ENCODE results near the gene BAAT.

Gene BAAT

GRCh38 chr9:101388507-101388993, 3.7 kb upstream of the BAAT start:
- ChIA-PET CTCF (interaction anchor here (1.0 to 1.8 kb wide), 8 partner anchors 8 to 675 kb away, joined by 3 to 9 read pairs (median 6); partner anchors contain the start of genes MRPL50 and ZNF189), POLR2A (no interaction called here)
- peak; percentile 22 for TF ChIP-seq CTCF (IDR thresholded peaks at IDR 0.05; ENCODE audit: control extremely low read depth, extremely low read depth, low read depth, missing control alignments)
- DNase-seq (ENCODE audit: extremely low spot score), result no peak

- POLR2A ChIA-PET, result no interaction called here
- DNase-seq (ENCODE audit: extremely low spot score), result no peak
- CTCF ChIA-PET, result interaction anchor here (1.0 to 1.8 kb wide), 8 partner anchors 7 to 674 kb away, joined by 3 to 9 read pairs (median 6); partner anchors contain the start of genes MRPL50 and ZNF189
- TF ChIP-seq CTCF (IDR thresholded peaks at IDR 0.05; ENCODE audit: control extremely low read depth, extremely low read depth, low read depth, missing control alignments), result peak; percentile 31
These were observed 3.2 kb upstream of the BAAT start for GRCh38 chr9:101387871-101388506.

GRCh38 chr9:101383361-101383760, 1.4 kb downstream of the BAAT start:
- no peak for DNase-seq (ENCODE audit: extremely low spot score)
- TF ChIP-seq CTCF (IDR thresholded peaks at IDR 0.05; ENCODE audit: control extremely low read depth, extremely low read depth, low read depth, missing control alignments), result no peak
- POLR2A ChIA-PET, result no interaction called here
- CTCF ChIA-PET, result interaction anchor here (5.5 kb wide), 1 partner anchor 12 kb away, joined by 38 read pairs; no protein-coding TSS in a partner anchor

- DNase-seq (ENCODE audit: extremely low spot score), result no peak
- CTCF ChIA-PET, result interaction anchor here (0.7 to 5.5 kb wide), 2 partner anchors 11 to 751 kb away, joined by 3 to 38 read pairs; no protein-coding TSS in a partner anchor
- TF ChIP-seq CTCF (IDR thresholded peaks at IDR 0.05; ENCODE audit: control extremely low read depth, extremely low read depth, low read depth, missing control alignments), result no peak
- POLR2A ChIA-PET, result no interaction called here
These were observed 2.9 kb downstream of the BAAT start for GRCh38 chr9:101381833-101382342.

GRCh38 chr9:101381118-101381517, 3.7 kb downstream of the BAAT start:
- DNase-seq (ENCODE audit: extremely low spot score), result no peak
- TF ChIP-seq CTCF (IDR thresholded peaks at IDR 0.05; ENCODE audit: control extremely low read depth, extremely low read depth, low read depth, missing control alignments), result no peak
- CTCF ChIA-PET, result interaction anchor here (1.3 to 5.5 kb wide), 2 partner anchors 8 to 10 kb away, joined by 5 to 38 read pairs; no protein-coding TSS in a partner anchor
- POLR2A ChIA-PET, result no interaction called here

- TF ChIP-seq CTCF (IDR thresholded peaks at IDR 0.05; ENCODE audit: control extremely low read depth, extremely low read depth, low read depth, missing control alignments), result no peak
- ChIA-PET CTCF (interaction anchor here (1.1 to 5.5 kb wide), 3 partner anchors 8 to 14 kb away, joined by 3 to 38 read pairs (median 5); no protein-coding TSS in a partner anchor), POLR2A (no interaction called here)
- DNase-seq (ENCODE audit: extremely low spot score), result no peak
These were observed 4.5 kb downstream of the BAAT start for GRCh38 chr9:101380295-101380694.

Data from GM10248 (cell line).